ENCODE results near the gene PLEK2.
"Not testable (repeated sequence)": the region's sequence is repeated elsewhere in the genome, so short reads cannot be mapped to it uniquely, and the experiment has no call there.

Gene PLEK2

GRCh38 chr14:67358924-67359774 is 52.8 kb downstream of the PLEK2 start:
- DNase-seq (ENCODE audit: low spot score): peak; percentile 29

GRCh38 chr14:67357969-67358354 is 54.0 kb downstream of the PLEK2 start:
- no peak for DNase-seq (ENCODE audit: low spot score)

- DNase-seq (ENCODE audit: low spot score): no peak
Observed at GRCh38 chr14:67357186-67357968, 54.6 kb downstream of the PLEK2 start.

- no peak for DNase-seq (ENCODE audit: low spot score)
Observed at GRCh38 chr14:67352055-67352454, 59.9 kb downstream of the PLEK2 start.

- no peak for DNase-seq (ENCODE audit: low spot score)
Observed at GRCh38 chr14:67345583-67345982, 66.4 kb downstream of the PLEK2 start.

- DNase-seq (ENCODE audit: low spot score): no peak
Observed at GRCh38 chr14:67343601-67344230, 68.2 kb downstream of the PLEK2 start.

GRCh38 chr14:67341231-67341630 is 70.7 kb downstream of the PLEK2 start:
- DNase-seq (ENCODE audit: low spot score): not testable (repeated sequence)
